ENCODE measurements around the gene CLDN1. TPM values are rescaled to one million over a fixed set of nuclear protein-coding genes. Genes with fewer than 3 reads are reported as not detected.
A peak's percentile ranks its signal among the peaks of the same experiment; 100 is the strongest.

The CLDN1 gene
- total and polyA plus RNA-seq, 2 of the 13 experiments (the other 11 are each of a cell fraction or from before 2014, with no cell fraction given): 42.7 to 51.6 TPM

DNA sequence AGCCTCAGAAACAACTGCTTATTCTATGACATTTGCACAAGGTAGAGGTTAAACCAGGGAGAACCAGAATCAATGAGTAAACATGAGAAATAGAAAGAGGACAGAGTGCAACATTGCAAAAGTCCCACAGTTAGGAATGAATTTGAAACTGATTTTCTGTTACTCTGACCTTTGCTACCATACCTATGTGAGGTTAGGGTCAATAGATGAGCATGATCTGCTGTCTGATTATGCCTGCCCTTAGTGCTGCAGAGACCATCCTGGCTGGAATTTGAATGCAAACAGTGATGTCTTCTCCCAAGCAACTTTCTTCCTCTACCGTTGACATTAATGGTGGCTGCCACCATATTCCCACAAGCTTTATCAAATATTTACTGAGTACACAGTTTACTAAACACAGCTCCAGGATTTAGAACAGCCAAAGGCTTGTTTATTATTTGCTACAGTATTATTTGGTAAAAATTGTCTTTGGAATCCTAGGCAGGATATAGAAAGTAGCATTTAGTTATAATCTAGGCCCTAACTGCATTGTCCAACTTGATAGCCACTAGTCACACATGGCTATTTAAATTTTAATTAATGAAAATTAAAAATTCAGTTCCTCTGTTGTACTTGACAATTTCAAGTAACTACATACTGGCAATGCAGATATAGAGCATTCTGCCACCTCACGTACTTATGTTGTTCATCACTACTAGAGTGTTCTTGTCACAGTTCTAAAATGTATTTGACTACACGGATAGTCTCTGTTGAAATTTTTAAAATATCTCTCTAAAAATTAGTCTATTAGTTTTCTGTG lies 8.9 kb upstream of the CLDN1 start (continued):
- TF ChIP-seq MAF1 (CRISPR knock-in tag; IDR thresholded peaks at IDR 0.05; ENCODE audit: borderline replicate concordance) (no peak), ZBTB38 (CRISPR knock-in tag; IDR thresholded peaks at IDR 0.05) (no peak), RARG (CRISPR knock-in tag; IDR thresholded peaks at IDR 0.05; ENCODE audit: low read depth) (no peak), ETV6 (CRISPR knock-in tag; conservative IDR thresholded peaks at IDR 0.05) (no peak), SAP130 (CRISPR knock-in tag; IDR thresholded peaks at IDR 0.05; ENCODE audit: low read depth) (peak; percentile 78), ARID2 (CRISPR knock-in tag; IDR thresholded peaks at IDR 0.05; ENCODE audit: borderline replicate concordance) (no peak), CBFB (CRISPR knock-in tag; IDR thresholded peaks at IDR 0.05) (no peak)
- TF ChIP-seq, protein P1, sequence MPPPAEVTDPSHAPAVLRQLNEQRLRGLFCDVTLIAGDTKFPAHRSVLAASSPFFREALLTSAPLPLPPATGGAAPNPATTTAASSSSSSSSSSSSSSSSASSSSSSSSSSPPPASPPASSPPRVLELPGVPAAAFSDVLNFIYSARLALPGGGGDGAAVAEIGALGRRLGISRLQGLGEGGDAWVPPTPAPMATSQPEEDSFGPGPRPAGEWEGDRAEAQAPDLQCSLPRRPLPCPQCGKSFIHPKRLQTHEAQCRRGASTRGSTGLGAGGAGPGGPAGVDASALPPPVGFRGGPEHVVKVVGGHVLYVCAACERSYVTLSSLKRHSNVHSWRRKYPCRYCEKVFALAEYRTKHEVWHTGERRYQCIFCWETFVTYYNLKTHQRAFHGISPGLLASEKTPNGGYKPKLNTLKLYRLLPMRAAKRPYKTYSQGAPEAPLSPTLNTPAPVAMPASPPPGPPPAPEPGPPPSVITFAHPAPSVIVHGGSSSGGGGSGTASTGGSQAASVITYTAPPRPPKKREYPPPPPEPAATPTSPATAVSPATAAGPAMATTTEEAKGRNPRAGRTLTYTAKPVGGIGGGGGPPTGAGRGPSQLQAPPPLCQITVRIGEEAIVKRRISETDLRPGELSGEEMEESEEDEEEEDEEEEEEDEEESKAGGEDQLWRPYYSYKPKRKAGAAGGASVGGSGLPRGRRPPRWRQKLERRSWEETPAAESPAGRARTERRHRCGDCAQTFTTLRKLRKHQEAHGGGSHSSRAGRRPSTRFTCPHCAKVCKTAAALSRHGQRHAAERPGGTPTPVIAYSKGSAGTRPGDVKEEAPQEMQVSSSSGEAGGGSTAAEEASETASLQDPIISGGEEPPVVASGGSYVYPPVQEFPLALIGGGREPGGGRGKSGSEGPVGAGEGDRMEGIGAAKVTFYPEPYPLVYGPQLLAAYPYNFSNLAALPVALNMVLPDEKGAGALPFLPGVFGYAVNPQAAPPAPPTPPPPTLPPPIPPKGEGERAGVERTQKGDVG (CRISPR knock-in tag; IDR thresholded peaks at IDR 0.05; ENCODE audit: borderline replicate concordance): no peak
- TF ChIP-seq, protein P2, sequence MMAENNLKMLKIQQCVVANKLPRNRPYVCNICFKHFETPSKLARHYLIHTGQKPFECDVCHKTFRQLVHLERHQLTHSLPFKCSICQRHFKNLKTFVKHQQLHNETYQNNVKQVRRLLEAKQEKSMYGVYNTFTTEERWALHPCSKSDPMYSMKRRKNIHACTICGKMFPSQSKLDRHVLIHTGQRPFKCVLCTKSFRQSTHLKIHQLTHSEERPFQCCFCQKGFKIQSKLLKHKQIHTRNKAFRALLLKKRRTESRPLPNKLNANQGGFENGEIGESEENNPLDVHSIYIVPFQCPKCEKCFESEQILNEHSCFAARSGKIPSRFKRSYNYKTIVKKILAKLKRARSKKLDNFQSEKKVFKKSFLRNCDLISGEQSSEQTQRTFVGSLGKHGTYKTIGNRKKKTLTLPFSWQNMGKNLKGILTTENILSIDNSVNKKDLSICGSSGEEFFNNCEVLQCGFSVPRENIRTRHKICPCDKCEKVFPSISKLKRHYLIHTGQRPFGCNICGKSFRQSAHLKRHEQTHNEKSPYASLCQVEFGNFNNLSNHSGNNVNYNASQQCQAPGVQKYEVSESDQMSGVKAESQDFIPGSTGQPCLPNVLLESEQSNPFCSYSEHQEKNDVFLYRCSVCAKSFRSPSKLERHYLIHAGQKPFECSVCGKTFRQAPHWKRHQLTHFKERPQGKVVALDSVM (CRISPR knock-in tag; IDR thresholded peaks at IDR 0.05): no peak
- TF ChIP-seq, protein P3, sequence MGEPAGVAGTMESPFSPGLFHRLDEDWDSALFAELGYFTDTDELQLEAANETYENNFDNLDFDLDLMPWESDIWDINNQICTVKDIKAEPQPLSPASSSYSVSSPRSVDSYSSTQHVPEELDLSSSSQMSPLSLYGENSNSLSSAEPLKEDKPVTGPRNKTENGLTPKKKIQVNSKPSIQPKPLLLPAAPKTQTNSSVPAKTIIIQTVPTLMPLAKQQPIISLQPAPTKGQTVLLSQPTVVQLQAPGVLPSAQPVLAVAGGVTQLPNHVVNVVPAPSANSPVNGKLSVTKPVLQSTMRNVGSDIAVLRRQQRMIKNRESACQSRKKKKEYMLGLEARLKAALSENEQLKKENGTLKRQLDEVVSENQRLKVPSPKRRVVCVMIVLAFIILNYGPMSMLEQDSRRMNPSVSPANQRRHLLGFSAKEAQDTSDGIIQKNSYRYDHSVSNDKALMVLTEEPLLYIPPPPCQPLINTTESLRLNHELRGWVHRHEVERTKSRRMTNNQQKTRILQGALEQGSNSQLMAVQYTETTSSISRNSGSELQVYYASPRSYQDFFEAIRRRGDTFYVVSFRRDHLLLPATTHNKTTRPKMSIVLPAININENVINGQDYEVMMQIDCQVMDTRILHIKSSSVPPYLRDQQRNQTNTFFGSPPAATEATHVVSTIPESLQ (CRISPR knock-in tag; conservative IDR thresholded peaks at IDR 0.05): no peak
- TF ChIP-seq, protein P4, sequence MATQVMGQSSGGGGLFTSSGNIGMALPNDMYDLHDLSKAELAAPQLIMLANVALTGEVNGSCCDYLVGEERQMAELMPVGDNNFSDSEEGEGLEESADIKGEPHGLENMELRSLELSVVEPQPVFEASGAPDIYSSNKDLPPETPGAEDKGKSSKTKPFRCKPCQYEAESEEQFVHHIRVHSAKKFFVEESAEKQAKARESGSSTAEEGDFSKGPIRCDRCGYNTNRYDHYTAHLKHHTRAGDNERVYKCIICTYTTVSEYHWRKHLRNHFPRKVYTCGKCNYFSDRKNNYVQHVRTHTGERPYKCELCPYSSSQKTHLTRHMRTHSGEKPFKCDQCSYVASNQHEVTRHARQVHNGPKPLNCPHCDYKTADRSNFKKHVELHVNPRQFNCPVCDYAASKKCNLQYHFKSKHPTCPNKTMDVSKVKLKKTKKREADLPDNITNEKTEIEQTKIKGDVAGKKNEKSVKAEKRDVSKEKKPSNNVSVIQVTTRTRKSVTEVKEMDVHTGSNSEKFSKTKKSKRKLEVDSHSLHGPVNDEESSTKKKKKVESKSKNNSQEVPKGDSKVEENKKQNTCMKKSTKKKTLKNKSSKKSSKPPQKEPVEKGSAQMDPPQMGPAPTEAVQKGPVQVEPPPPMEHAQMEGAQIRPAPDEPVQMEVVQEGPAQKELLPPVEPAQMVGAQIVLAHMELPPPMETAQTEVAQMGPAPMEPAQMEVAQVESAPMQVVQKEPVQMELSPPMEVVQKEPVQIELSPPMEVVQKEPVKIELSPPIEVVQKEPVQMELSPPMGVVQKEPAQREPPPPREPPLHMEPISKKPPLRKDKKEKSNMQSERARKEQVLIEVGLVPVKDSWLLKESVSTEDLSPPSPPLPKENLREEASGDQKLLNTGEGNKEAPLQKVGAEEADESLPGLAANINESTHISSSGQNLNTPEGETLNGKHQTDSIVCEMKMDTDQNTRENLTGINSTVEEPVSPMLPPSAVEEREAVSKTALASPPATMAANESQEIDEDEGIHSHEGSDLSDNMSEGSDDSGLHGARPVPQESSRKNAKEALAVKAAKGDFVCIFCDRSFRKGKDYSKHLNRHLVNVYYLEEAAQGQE (IDR thresholded peaks at IDR 0.05; ENCODE audit: borderline replicate concordance in 1 of 2, low read depth in 1 of 2, low read length in 2 of 2): peak in 1 of 2 experiments; percentile 71; a peak in 2 of 4 replicates
- TF ChIP-seq, protein P5, sequence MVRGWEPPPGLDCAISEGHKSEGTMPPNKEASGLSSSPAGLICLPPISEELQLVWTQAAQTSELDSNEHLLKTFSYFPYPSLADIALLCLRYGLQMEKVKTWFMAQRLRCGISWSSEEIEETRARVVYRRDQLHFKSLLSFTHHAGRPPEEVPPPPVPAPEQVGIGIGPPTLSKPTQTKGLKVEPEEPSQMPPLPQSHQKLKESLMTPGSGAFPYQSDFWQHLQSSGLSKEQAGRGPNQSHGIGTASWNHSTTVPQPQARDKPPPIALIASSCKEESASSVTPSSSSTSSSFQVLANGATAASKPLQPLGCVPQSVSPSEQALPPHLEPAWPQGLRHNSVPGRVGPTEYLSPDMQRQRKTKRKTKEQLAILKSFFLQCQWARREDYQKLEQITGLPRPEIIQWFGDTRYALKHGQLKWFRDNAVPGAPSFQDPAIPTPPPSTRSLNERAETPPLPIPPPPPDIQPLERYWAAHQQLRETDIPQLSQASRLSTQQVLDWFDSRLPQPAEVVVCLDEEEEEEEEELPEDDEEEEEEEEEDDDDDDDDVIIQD (CRISPR knock-in tag; IDR thresholded peaks at IDR 0.05; ENCODE audit: low read depth): peak; percentile 99
- TF ChIP-seq, protein P6, sequence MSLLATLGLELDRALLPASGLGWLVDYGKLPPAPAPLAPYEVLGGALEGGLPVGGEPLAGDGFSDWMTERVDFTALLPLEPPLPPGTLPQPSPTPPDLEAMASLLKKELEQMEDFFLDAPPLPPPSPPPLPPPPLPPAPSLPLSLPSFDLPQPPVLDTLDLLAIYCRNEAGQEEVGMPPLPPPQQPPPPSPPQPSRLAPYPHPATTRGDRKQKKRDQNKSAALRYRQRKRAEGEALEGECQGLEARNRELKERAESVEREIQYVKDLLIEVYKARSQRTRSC (CRISPR knock-in tag; IDR thresholded peaks at IDR 0.05; ENCODE audit: low read depth): no peak
- TF ChIP-seq, protein P7, sequence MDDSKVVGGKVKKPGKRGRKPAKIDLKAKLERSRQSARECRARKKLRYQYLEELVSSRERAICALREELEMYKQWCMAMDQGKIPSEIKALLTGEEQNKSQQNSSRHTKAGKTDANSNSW (CRISPR knock-in tag; IDR thresholded peaks at IDR 0.05; ENCODE audit: borderline replicate concordance): no peak
